Measurements from ENCODE around the gene XYLT1. TPM values are rescaled to one million over a fixed set of nuclear protein-coding genes. Genes with fewer than 3 reads are reported as not detected.
A peak's percentile ranks its signal among the peaks of the same experiment; 100 is the strongest.

Gene XYLT1
- total RNA-seq, 2 donors from 2014 or later = 14.4 to 31.3 TPM

GRCh38 chr16:17211797-17212196, 259.0 kb downstream of the XYLT1 start:
- no peaks in the 10 kb centered on the region for H3K27me3 ChIP-seq
- H3K36me3 ChIP-seq = peaks cover 4% of the 10 kb centered on the region
- H3K9me3 ChIP-seq = peaks cover 0 to 4% of the 10 kb centered on the region in 2 donors
- no peak overlapping the region for H3K27ac ChIP-seq
- peak in 1 of 2 donors; percentile 43 for TF ChIP-seq CTCF (IDR thresholded peaks at IDR 0.05)
- no peaks in the 10 kb centered on the region for H3K4me1 ChIP-seq
- DNase-seq (ENCODE audit: low spot score) = no peak
- no peak overlapping the region for H3K4me3 ChIP-seq

GRCh38 chr16:17206712-17207111, 264.0 kb downstream of the XYLT1 start:
- no peaks in the 10 kb centered on the region for H3K9me3 ChIP-seq
- no peaks in the 10 kb centered on the region for H3K27me3 ChIP-seq
- no peak overlapping the region for H3K27ac ChIP-seq
- H3K4me3 ChIP-seq = no peak overlapping the region
- H3K36me3 ChIP-seq = no peaks in the 10 kb centered on the region
- TF ChIP-seq CTCF (IDR thresholded peaks at IDR 0.05) = no peak
- peaks cover 0 to 12% of the 10 kb centered on the region in 2 donors for H3K4me1 ChIP-seq
- DNase-seq (ENCODE audit: low spot score) = no peak

- Histone ChIP-seq H3K4me3 (no peak overlapping the region), H3K36me3 (no peaks in the 10 kb centered on the region), H3K27me3 (no peaks in the 10 kb centered on the region), H3K4me1 (peaks cover 0 to 12% of the 10 kb centered on the region in 2 donors), H3K9me3 (no peaks in the 10 kb centered on the region), H3K27ac (no peak overlapping the region)
- DNase-seq (ENCODE audit: low spot score) = no peak
- TF ChIP-seq CTCF (IDR thresholded peaks at IDR 0.05) = no peak
Measured at GRCh38 chr16:17205279-17206211, 265.2 kb downstream of the XYLT1 start.

GRCh38 chr16:17204644-17205043, 266.1 kb downstream of the XYLT1 start:
- TF ChIP-seq CTCF (IDR thresholded peaks at IDR 0.05) = no peak
- no peaks in the 10 kb centered on the region for H3K9me3 ChIP-seq
- H3K27ac ChIP-seq = no peak overlapping the region
- H3K36me3 ChIP-seq = peaks cover 7% of the 10 kb centered on the region
- H3K27me3 ChIP-seq = no peaks in the 10 kb centered on the region
- no peak overlapping the region for H3K4me3 ChIP-seq
- no peak for DNase-seq (ENCODE audit: low spot score)
- H3K4me1 ChIP-seq = peaks cover 0 to 12% of the 10 kb centered on the region in 2 donors

- Histone ChIP-seq H3K27ac (no peak overlapping the region), H3K27me3 (no peaks in the 10 kb centered on the region), H3K4me1 (peaks cover 0 to 12% of the 10 kb centered on the region in 2 donors), H3K9me3 (no peaks in the 10 kb centered on the region), H3K36me3 (peaks cover 11% of the 10 kb centered on the region), H3K4me3 (no peak overlapping the region)
- TF ChIP-seq CTCF (IDR thresholded peaks at IDR 0.05) = no peak
- DNase-seq (ENCODE audit: low spot score) = no peak
Measured at GRCh38 chr16:17204206-17204605, 266.6 kb downstream of the XYLT1 start.
